ENCODE measurements around the gene ASTN2. TPM values are rescaled to one million over a fixed set of nuclear protein-coding genes. Genes with fewer than 3 reads are reported as not detected.
A peak's percentile ranks its signal among the peaks of the same experiment; 100 is the strongest.

The ASTN2 gene
- total and polyA plus RNA-seq, 3 donors from 2014 or later: 55.7 to 157 (median 117) TPM

GRCh38 chr9:116471944-116472506 is 942.8 kb downstream of the ASTN2 start:
- peak overlapping the region; percentile 3 to 56 for H3K27ac ChIP-seq
- no peaks in the 10 kb centered on the region for H3K9me3 ChIP-seq
- no peaks in the 10 kb centered on the region for H3K27me3 ChIP-seq
- no peak for TF ChIP-seq POLR2A (IDR thresholded peaks at IDR 0.05)
- TF ChIP-seq, protein P1, sequence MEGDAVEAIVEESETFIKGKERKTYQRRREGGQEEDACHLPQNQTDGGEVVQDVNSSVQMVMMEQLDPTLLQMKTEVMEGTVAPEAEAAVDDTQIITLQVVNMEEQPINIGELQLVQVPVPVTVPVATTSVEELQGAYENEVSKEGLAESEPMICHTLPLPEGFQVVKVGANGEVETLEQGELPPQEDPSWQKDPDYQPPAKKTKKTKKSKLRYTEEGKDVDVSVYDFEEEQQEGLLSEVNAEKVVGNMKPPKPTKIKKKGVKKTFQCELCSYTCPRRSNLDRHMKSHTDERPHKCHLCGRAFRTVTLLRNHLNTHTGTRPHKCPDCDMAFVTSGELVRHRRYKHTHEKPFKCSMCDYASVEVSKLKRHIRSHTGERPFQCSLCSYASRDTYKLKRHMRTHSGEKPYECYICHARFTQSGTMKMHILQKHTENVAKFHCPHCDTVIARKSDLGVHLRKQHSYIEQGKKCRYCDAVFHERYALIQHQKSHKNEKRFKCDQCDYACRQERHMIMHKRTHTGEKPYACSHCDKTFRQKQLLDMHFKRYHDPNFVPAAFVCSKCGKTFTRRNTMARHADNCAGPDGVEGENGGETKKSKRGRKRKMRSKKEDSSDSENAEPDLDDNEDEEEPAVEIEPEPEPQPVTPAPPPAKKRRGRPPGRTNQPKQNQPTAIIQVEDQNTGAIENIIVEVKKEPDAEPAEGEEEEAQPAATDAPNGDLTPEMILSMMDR (IDR thresholded peaks at IDR 0.05): no peak
- H3K36me3 ChIP-seq (ENCODE audit: low read depth, missing control alignments): no peaks in the 10 kb centered on the region
- intact Hi-C loops (cut with DNase I; ENCODE audit: low total_unique reads): loop anchor here (10.0 kb wide), 1 partner anchor 707 kb away; no protein-coding TSS in a partner anchor
- H3K4me1 ChIP-seq: peaks cover 21% of the 10 kb centered on the region
- WGBS, 2 donors: 58 to 73% methylated on average over 7 of the region's 7 CpGs
- no peak overlapping the region for H3K4me3 ChIP-seq
- no peak for DNase-seq

GRCh38 chr9:116471093-116471906 is 943.6 kb downstream of the ASTN2 start:
- Histone ChIP-seq H3K4me3 (no peak overlapping the region), H3K9me3 (no peaks in the 10 kb centered on the region), H3K4me1 (peaks cover 17% of the 10 kb centered on the region), H3K36me3 (ENCODE audit: low read depth, missing control alignments) (no peaks in the 10 kb centered on the region), H3K27me3 (no peaks in the 10 kb centered on the region), H3K27ac (peak overlapping the region; percentile 3 to 56)
- TF ChIP-seq POLR2A (IDR thresholded peaks at IDR 0.05): no peak
- TF ChIP-seq, protein P1 (IDR thresholded peaks at IDR 0.05): no peak
- intact Hi-C loops (cut with DNase I; ENCODE audit: low total_unique reads): loop anchor here (10.0 kb wide), 1 partner anchor 706 kb away; no protein-coding TSS in a partner anchor
- 31 to 33% methylated on average over 7 of the region's 7 CpGs for WGBS, 2 donors
- DNase-seq: peak; percentile 77

DNA sequence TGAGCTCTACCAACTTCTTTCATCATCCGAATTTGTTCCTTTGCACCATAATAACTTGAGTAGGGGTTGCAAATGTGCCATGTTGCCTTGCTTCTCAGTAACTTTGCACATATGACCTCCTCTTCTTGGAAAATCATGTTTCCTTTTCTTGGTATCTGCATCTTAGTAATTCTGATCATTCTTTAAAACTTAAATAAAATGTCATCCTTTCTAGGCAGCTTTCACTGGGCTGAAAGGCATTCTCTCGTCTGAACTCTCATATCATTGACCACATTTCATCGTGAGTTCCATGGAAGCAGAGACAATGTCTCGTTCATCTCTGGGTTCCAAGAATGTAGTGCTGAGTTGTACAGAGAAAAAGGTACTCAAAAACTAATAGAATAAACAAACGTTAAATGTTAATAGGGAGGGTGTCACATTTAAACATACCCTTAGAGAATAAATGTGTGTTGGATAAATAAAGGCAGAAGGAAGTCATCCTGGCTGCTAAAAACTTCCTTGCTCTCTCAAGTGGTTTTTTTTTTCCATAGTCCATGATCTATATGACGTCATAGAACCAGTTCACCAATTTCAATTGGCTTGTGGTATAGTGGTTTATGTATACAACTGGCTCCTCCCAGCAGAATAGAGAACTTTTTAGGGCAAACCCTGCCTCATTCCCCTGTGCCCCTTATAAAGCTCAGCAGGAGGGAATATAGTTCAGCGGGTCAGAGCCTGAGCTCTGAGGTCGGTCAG is 945.9 kb downstream of the ASTN2 start:
- Histone ChIP-seq H3K4me1 (peaks cover 17% of the 10 kb centered on the region), H3K9me3 (no peaks in the 10 kb centered on the region), H3K27me3 (no peaks in the 10 kb centered on the region), H3K36me3 (ENCODE audit: low read depth, missing control alignments) (no peaks in the 10 kb centered on the region), H3K27ac (no peak overlapping the region), H3K4me3 (no peak overlapping the region)
- TF ChIP-seq, protein P1 (IDR thresholded peaks at IDR 0.05): no peak
- no peak for TF ChIP-seq POLR2A (IDR thresholded peaks at IDR 0.05)
- 86 to 92% methylated on average over 8 of the region's 8 CpGs for WGBS, 2 donors
- DNase-seq: no peak
- intact Hi-C loops (cut with DNase I; ENCODE audit: low total_unique reads): no loop called here

DNA sequence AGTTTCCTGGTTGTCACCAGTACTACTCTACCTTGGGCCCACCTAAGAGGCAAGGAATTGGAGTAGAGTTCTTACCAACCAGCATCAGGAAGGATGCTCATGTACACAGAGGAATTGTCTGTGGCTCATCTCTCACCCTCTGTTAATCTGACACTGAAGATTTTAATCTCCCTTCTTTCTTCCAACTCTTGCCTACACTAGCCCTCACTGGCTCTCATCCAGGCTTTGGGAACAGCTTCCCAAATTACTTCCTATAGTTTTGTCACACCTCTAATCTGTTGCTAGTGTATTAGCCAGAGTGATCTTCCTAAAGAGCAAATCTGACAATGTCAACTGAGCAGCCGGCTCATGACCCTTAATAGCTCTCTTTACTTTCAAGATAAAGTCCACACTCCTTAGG is 946.5 kb downstream of the ASTN2 start:
- Histone ChIP-seq H3K9me3 (no peaks in the 10 kb centered on the region), H3K4me1 (peaks cover 17% of the 10 kb centered on the region), H3K36me3 (ENCODE audit: low read depth, missing control alignments) (no peaks in the 10 kb centered on the region), H3K27ac (no peak overlapping the region), H3K4me3 (no peak overlapping the region), H3K27me3 (no peaks in the 10 kb centered on the region)
- TF ChIP-seq POLR2A (IDR thresholded peaks at IDR 0.05): no peak
- TF ChIP-seq, protein P1 (IDR thresholded peaks at IDR 0.05): no peak
- 50 to 77% methylated on average over 1 of the region's 1 CpG for WGBS, 2 donors
- intact Hi-C loops (cut with DNase I; ENCODE audit: low total_unique reads): no loop called here
- no peak for DNase-seq

All from testis (tissue), 3 donors.